ENCODE data around the gene DEPDC1B. TPM values are rescaled to one million over a fixed set of nuclear protein-coding genes. Genes with fewer than 3 reads are reported as not detected.
A peak's percentile ranks its signal among the peaks of the same experiment; 100 is the strongest.

The DEPDC1B gene
- total and polyA plus RNA-seq, 2 of the 8 experiments (the other 6 are each of a cell fraction or from before 2014, with no cell fraction given) = 30.8 to 67.4 TPM

DNA sequence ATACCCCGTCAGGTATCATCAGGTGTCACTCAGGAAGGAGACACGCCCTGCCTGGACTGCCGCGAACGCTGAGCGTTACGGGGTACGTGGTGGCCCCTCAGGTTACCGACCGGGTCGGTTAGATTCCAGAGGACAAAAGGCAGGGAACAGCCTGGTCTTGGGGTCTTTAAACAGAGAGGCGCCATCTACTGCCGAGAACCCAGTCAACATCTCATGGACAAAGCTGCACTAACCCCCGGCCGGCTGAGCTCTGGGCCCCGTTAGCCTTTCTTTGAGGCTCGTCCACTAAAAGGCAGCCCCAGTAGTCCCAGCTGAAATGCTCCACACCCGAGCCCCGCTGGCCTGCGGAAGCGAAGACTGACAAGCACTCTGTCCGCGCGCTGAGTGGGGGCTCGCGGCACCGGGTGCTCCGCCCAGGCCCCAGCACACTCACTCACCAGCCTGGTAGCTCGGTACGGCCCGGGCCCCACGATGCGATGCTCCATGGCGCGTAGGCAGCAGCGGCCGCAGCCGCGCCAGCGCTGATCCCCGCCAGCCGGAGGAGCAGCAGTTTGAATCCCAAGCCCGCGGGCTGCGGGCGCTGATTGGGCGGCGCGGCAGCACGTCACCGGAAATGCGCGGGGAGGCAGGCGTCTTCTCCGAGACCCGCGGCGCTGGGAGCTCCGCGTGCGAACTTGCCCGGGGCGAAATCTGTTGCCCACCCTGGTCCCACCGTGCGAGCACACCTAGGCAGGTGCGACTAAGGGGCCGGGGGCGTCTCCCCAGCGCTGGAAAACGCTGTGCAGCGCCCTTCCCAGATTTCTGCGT lies at the start of gene DEPDC1B (continued):
- TF ChIP-seq POLR2AphosphoS5 (IDR thresholded peaks at IDR 0.05; ENCODE audit: low read depth, low read length) (peak; percentile 90), GTF2F1 (IDR thresholded peaks at IDR 0.05; ENCODE audit: borderline replicate concordance, low read depth, low read length) (0 out of 2 replicates have a peak, but pooled peaks have one; percentile 54), CHD7 (IDR thresholded peaks at IDR 0.05; ENCODE audit: insufficient replicate concordance, low read length) (no peak), SP2 (IDR thresholded peaks at IDR 0.05; ENCODE audit: low read length) (no peak), CBX5 (IDR thresholded peaks at IDR 0.05; ENCODE audit: low read depth, low read length) (no peak), SP1 (IDR thresholded peaks at IDR 0.05; ENCODE audit: low read depth, low read length) (0 out of 2 replicates have a peak, but pooled peaks have one; percentile 60), KDM1A (IDR thresholded peaks at IDR 0.05; ENCODE audit: borderline replicate concordance, low read length) (no peak), CHD2 (IDR thresholded peaks at IDR 0.05; ENCODE audit: low read length) (peak; percentile 59), EP300 (IDR thresholded peaks at IDR 0.05; ENCODE audit: borderline replicate concordance in 1 of 2, low read depth in 2 of 2, low read length in 2 of 2) (0 out of 3 replicates have a peak, but pooled peaks of 1 of the 2 experiments have one; percentile 43)
- TF ChIP-seq, protein P1, sequence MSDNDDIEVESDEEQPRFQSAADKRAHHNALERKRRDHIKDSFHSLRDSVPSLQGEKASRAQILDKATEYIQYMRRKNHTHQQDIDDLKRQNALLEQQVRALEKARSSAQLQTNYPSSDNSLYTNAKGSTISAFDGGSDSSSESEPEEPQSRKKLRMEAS (IDR thresholded peaks at IDR 0.05) = peak; percentile 81; the same call in 1 of the 2 replicates

Data from H1 (cell line).